Panc1 (cell line): Measurements from ENCODE around the gene MIS18A. TPM values are rescaled to one million over a fixed set of nuclear protein-coding genes. Genes with fewer than 3 reads are reported as not detected.

Source experiments
- ATAC-seq: fragments of 200-7000 bp; cut with Tn5 transposase; 2 replicates; pipeline ENCODE4 v1.9.1; 2020; ENCODE audit warnings: mild to moderate bottlenecking, moderate library complexity
- BruUV-seq: library from RNA; stranded (reverse); fragments of 400-500 nt; replicated peaks from 2 replicates; lab custom pipeline; 2021; lab: Mats Ljungman, UMichigan
- CTCF ChIA-PET: fragments of 300-600 bp; sonication (Branson Sonifier 250); formaldehyde crosslinking; loops from one replicate; lab custom pipeline; 2022; ENCODE audit warnings: antibody characterized with exemption; lab: Charles Lee
- POLR2A ChIA-PET: fragments of 300-600 bp; sonication (Branson Sonifier 250); formaldehyde crosslinking; loops from one replicate; lab custom pipeline; 2022; ENCODE audit warnings: antibody characterized with exemption; lab: Charles Lee
- DNase-seq: peaks from one replicate; pipeline ENCODE4 v3.0.0-alpha.2; 2010; ENCODE audit warnings: low read depth, low spot score
- H3K27ac ChIP-seq: 2 replicates; pipeline ENCODE4 v1.5.1; 2011; ENCODE audit warnings: mild to moderate bottlenecking, low read length, inconsistent platforms
- H3K27me3 ChIP-seq: fragments of 200-500 bp; sonication (Bioruptor generic); 2 replicates; pipeline ENCODE4 v1.6.0; 2014; ENCODE audit warnings: low read length, inconsistent platforms; ENCODE audit not compliant: control insufficient read depth, insufficient read depth
- H3K36me3 ChIP-seq: fragments of 200-500 bp; sonication (Bioruptor generic); 2 replicates; pipeline ENCODE4 v1.5.1; 2014; ENCODE audit warnings: inconsistent platforms, mild to moderate bottlenecking, low read length, moderate library complexity; ENCODE audit not compliant: control insufficient read depth, insufficient read depth
- H3K4me1 ChIP-seq: 2 replicates; pipeline ENCODE4 v1.5.1; 2011; ENCODE audit warnings: inconsistent platforms, mild to moderate bottlenecking, low read length, moderate library complexity; ENCODE audit not compliant: control insufficient read depth, insufficient read depth
- H3K4me3 ChIP-seq, 2 experiments: 2 replicates each; pipeline ENCODE4 v1.5.1; 2011 to 2012; ENCODE audit warnings: low read depth in 2 of 2, low read length in 2 of 2, mild to moderate bottlenecking in 2 of 2, inconsistent platforms in 1 of 2, moderate library complexity in 1 of 2
- H3K9me3 ChIP-seq: fragments of 200-500 bp; sonication (Bioruptor generic); 2 replicates; pipeline ENCODE4 v1.5.1; 2014; ENCODE audit warnings: low read depth, mild to moderate bottlenecking, inconsistent platforms, low read length, moderate library complexity; ENCODE audit not compliant: control insufficient read depth, insufficient read depth
- POLR2AphosphoS5 ChIP-seq: IDR thresholded peaks from 2 replicates; pipeline ENCODE4 v1.6.1; 2012; ENCODE audit warnings: mild to moderate bottlenecking, low read depth, low read length, moderate library complexity
- SIN3A ChIP-seq: IDR thresholded peaks from 2 replicates; pipeline ENCODE4 v1.6.1; 2012; ENCODE audit warnings: low read depth, mild to moderate bottlenecking, low read length, moderate library complexity, borderline replicate concordance; ENCODE audit not compliant: insufficient read depth
- TCF7L2 ChIP-seq: IDR thresholded peaks from 2 replicates; pipeline ENCODE4 v1.6.1; 2011; ENCODE audit warnings: mild to moderate bottlenecking, low read depth, low read length, inconsistent platforms
- in situ Hi-C: cut with HindIII; loops from 2 replicates; pipeline ENCODE4 v1.10.0; 2016; ENCODE audit warnings: low sequenced_read_pairs, low pct_unique_long_range_greater_than_20kb
- intact Hi-C: fragments of 100-400 bp; cut with micrococcal nuclease; formaldehyde crosslinking; loops from one replicate; pipeline ENCODE4 v1.10.0; 2022; ENCODE audit not compliant: unreplicated experiment
- total RNA-seq: library from RNA; stranded (reverse); gene quantifications from one replicate; pipeline ENCODE4 v1.2.1, GENCODE V29; 2021; ENCODE audit not compliant: unreplicated experiment
- TF ChIP-seq, protein P1 (sequence below): fragments of 450-650 bp; IDR thresholded peaks from 2 replicates; pipeline ENCODE4 v1.5.1; 2017; ENCODE audit warnings: mild to moderate bottlenecking
- TF ChIP-seq, protein P2 (sequence below), 2 experiments: IDR thresholded peaks; 2 replicates each; pipeline ENCODE4 v1.6.1; 2011 to 2012; ENCODE audit warnings: low read depth in 2 of 2, control low read depth in 1 of 2, low read length in 1 of 2, mild to moderate bottlenecking in 1 of 2, moderate library complexity in 1 of 2; ENCODE audit not compliant: insufficient read depth in 1 of 2

Gene MIS18A
- total RNA-seq, 1 experiment from 2014 or later, result 16.3 TPM

DNA sequence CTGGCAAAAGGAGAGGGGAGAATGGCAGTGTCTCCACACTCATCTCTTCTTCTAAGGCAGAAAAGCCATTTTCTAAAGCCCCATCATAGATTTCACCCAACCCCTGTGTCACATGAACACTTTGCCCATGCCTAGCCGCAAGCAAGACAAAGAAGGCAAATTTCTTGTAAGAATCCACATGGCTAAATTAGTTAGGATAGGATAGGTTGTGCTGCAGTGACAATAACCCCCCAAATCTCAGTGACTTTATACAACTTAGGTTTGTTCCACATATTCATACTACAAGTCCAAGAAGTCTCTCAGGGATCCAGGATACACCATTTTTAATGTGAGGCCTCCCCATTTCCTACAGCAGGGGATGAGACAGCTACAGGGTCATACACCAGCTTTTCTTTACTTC lies 40.8 kb downstream of the MIS18A start:
- ATAC-seq (no peak), DNase-seq (no peak)
- ChIA-PET CTCF (no interaction called here), POLR2A (no interaction called here)
- H3K4me3 ChIP-seq, result no peak overlapping the region
- no peaks in the 10 kb centered on the region for H3K36me3 ChIP-seq
- no TSS peak for BruUV-seq
- no peaks in the 10 kb centered on the region for H3K4me1 ChIP-seq
- H3K27me3 ChIP-seq, result no peaks in the 10 kb centered on the region; the same call in 1 of the 2 replicates
- in situ Hi-C loops (no loop called here), intact Hi-C loops (no loop called here)
- no peak for TF ChIP-seq TCF7L2
- TF ChIP-seq, protein P1, sequence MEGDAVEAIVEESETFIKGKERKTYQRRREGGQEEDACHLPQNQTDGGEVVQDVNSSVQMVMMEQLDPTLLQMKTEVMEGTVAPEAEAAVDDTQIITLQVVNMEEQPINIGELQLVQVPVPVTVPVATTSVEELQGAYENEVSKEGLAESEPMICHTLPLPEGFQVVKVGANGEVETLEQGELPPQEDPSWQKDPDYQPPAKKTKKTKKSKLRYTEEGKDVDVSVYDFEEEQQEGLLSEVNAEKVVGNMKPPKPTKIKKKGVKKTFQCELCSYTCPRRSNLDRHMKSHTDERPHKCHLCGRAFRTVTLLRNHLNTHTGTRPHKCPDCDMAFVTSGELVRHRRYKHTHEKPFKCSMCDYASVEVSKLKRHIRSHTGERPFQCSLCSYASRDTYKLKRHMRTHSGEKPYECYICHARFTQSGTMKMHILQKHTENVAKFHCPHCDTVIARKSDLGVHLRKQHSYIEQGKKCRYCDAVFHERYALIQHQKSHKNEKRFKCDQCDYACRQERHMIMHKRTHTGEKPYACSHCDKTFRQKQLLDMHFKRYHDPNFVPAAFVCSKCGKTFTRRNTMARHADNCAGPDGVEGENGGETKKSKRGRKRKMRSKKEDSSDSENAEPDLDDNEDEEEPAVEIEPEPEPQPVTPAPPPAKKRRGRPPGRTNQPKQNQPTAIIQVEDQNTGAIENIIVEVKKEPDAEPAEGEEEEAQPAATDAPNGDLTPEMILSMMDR, result no peak
- no peak for TF ChIP-seq SIN3A
- no peak for TF ChIP-seq POLR2AphosphoS5
- TF ChIP-seq, protein P2, sequence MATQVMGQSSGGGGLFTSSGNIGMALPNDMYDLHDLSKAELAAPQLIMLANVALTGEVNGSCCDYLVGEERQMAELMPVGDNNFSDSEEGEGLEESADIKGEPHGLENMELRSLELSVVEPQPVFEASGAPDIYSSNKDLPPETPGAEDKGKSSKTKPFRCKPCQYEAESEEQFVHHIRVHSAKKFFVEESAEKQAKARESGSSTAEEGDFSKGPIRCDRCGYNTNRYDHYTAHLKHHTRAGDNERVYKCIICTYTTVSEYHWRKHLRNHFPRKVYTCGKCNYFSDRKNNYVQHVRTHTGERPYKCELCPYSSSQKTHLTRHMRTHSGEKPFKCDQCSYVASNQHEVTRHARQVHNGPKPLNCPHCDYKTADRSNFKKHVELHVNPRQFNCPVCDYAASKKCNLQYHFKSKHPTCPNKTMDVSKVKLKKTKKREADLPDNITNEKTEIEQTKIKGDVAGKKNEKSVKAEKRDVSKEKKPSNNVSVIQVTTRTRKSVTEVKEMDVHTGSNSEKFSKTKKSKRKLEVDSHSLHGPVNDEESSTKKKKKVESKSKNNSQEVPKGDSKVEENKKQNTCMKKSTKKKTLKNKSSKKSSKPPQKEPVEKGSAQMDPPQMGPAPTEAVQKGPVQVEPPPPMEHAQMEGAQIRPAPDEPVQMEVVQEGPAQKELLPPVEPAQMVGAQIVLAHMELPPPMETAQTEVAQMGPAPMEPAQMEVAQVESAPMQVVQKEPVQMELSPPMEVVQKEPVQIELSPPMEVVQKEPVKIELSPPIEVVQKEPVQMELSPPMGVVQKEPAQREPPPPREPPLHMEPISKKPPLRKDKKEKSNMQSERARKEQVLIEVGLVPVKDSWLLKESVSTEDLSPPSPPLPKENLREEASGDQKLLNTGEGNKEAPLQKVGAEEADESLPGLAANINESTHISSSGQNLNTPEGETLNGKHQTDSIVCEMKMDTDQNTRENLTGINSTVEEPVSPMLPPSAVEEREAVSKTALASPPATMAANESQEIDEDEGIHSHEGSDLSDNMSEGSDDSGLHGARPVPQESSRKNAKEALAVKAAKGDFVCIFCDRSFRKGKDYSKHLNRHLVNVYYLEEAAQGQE (IDR thresholded peaks at IDR 0.05; ENCODE audit: insufficient read depth in 1 of 2, low read depth in 2 of 2, low read length in 1 of 2), result no peak
- no peak overlapping the region for H3K27ac ChIP-seq
- H3K9me3 ChIP-seq, result no peaks in the 10 kb centered on the region

DNA sequence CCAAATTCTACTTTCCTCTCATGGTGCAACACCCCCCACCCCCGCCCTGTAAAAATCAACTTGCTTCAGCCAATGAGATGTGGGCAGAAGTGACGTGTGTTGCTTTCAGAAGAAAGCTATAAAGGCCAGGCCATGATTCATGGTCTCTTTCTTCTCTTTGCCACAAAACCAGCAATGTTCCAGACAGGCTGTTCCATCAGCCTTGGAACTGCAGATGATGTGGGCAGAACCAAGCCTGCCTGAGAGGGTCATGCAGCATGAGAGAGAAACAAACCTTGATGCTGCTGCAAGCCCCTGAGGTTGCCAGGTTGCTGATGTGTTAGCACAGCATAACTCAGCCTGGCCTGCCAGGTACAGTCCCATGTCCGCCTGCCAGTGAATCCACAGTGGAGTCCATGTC lies 41.8 kb downstream of the MIS18A start:
- Histone ChIP-seq H3K4me1 (no peaks in the 10 kb centered on the region), H3K36me3 (no peaks in the 10 kb centered on the region), H3K9me3 (no peaks in the 10 kb centered on the region), H3K4me3 (no peak overlapping the region), H3K27ac (no peak overlapping the region), H3K27me3 (no peaks in the 10 kb centered on the region; the same call in none of the 2 replicates)
- BruUV-seq, result no TSS peak
- in situ Hi-C loops (no loop called here), intact Hi-C loops (no loop called here)
- POLR2A ChIA-PET, result no interaction called here
- DNase-seq, result no peak
- CTCF ChIA-PET, result no interaction called here
- no peak for ATAC-seq
- TF ChIP-seq, protein P1, result no peak
- TF ChIP-seq SIN3A (no peak), POLR2AphosphoS5 (no peak), TCF7L2 (no peak)
- TF ChIP-seq, protein P2 (IDR thresholded peaks at IDR 0.05; ENCODE audit: insufficient read depth in 1 of 2, low read depth in 2 of 2, low read length in 1 of 2), result no peak
